Keratinocyte (primary cell): Measurements from ENCODE around the gene COMT. TPM values are rescaled to one million over a fixed set of nuclear protein-coding genes. Genes with fewer than 3 reads are reported as not detected.

Experiments
- DNase-seq: peaks from one replicate; pipeline ENCODE4 v3.0.0-alpha.2; 2011; ENCODE audit warnings: low read depth, missing footprints, low spot score
- FAIRE-seq: peaks from 2 replicates; lab custom pipeline; 2011; peaks lifted over from hg19 to GRCh38; lab: Jason Lieb, UNC
- H2AFZ ChIP-seq: 2 replicates; pipeline ENCODE4 v1.6.0; 2012; ENCODE audit warnings: low read length, control low read depth, inconsistent platforms; ENCODE audit not compliant: control insufficient read depth
- H3K27ac ChIP-seq: 2 replicates; pipeline ENCODE4 v1.5.1; 2011; ENCODE audit warnings: low read length; ENCODE audit not compliant: control insufficient read depth, insufficient read depth
- H3K27me3 ChIP-seq: 3 replicates; pipeline ENCODE4 v1.6.0; 2011; ENCODE audit warnings: low read length; ENCODE audit not compliant: control insufficient read depth, insufficient read depth; ENCODE audit errors: extremely low read depth
- H3K36me3 ChIP-seq, 2 experiments: 2 replicates in 1 of 2; 3 replicates in 1 of 2; pipeline ENCODE4 v1.5.1; 2011; ENCODE audit warnings: low read length in 2 of 2, mild to moderate bottlenecking in 1 of 2; ENCODE audit not compliant: control insufficient read depth in 2 of 2, insufficient read depth in 2 of 2; ENCODE audit errors: extremely low read depth in 1 of 2
- H3K4me1 ChIP-seq: 3 replicates; pipeline ENCODE4 v1.5.1; 2011; ENCODE audit warnings: low read length; ENCODE audit not compliant: control insufficient read depth, insufficient read depth; ENCODE audit errors: extremely low read depth
- H3K4me2 ChIP-seq: 3 replicates; pipeline ENCODE4 v1.6.0; 2011; ENCODE audit warnings: low read depth, low read length; ENCODE audit not compliant: control insufficient read depth, insufficient read depth; ENCODE audit errors: extremely low read depth
- H3K4me3 ChIP-seq, 3 experiments: fragments of 200-600 bp in 1 of 3; sonication (generic) in 1 of 3; 2 replicates in 2 of 3; 3 replicates in 1 of 3; pipeline ENCODE4 v1.5.1; 2011 to 2016; ENCODE audit warnings: low read length in 3 of 3, mild to moderate bottlenecking in 3 of 3, control low read depth in 2 of 3, inconsistent platforms in 1 of 3, low read depth in 1 of 3, mixed read lengths in 1 of 3, mixed run types in 1 of 3, moderate library complexity in 1 of 3; ENCODE audit not compliant: control insufficient read depth in 2 of 3, insufficient read depth in 2 of 3; ENCODE audit errors: extremely low read depth in 1 of 3
- H3K79me2 ChIP-seq: 2 replicates; pipeline ENCODE4 v1.6.0; 2012; ENCODE audit warnings: low read length; ENCODE audit not compliant: control insufficient read depth, insufficient read depth
- H3K9ac ChIP-seq: 3 replicates; pipeline ENCODE4 v1.6.0; 2011; ENCODE audit warnings: low read length; ENCODE audit not compliant: control insufficient read depth, insufficient read depth; ENCODE audit errors: extremely low read depth
- H3K9me1 ChIP-seq: 3 replicates; pipeline ENCODE4 v1.6.0; 2011; ENCODE audit warnings: low read length; ENCODE audit not compliant: control insufficient read depth, insufficient read depth; ENCODE audit errors: extremely low read depth
- H3K9me3 ChIP-seq: 2 replicates; pipeline ENCODE4 v1.5.1; 2012; ENCODE audit warnings: low read depth, low read length; ENCODE audit not compliant: control insufficient read depth
- H4K20me1 ChIP-seq: 3 replicates; pipeline ENCODE4 v1.6.0; 2011; ENCODE audit warnings: low read length; ENCODE audit not compliant: control insufficient read depth, insufficient read depth; ENCODE audit errors: extremely low read depth
- EZH2 ChIP-seq: IDR thresholded peaks from one replicate; pipeline ENCODE4 v1.6.1; 2012; ENCODE audit warnings: inconsistent platforms, mild to moderate bottlenecking, low read length, moderate library complexity
- dilution Hi-C: fragments of 300-500 bp; cut with MboI; formaldehyde crosslinking; loops from one replicate; pipeline ENCODE4 v1.7.0; 2020; ENCODE audit warnings: low sequenced_read_pairs; ENCODE audit not compliant: extremely low pct_ligation_motif_present
- polyA plus RNA-seq, 5 experiments: library from polyadenylated mRNA; depleted of rRNA in 3 of 5; stranded (reverse) in 3 of 5; stranded (forward) in 1 of 5; unstranded in 1 of 5; fragments of >200 nt; gene quantifications; 1 replicate in 1 of 5; 2 replicates in 3 of 5; 3 replicates in 1 of 5; pipeline versions ENCODE4 v1.2.1 to v1.2.3, GENCODE V29; 2011 to 2012; ENCODE audit warnings: missing spikeins in 2 of 5, low read depth in 1 of 5, low replicate concordance in 1 of 5
- TF ChIP-seq, protein P1 (sequence below), 3 experiments: IDR thresholded peaks in 1 of 3; conservative IDR thresholded peaks in 1 of 3; optimal IDR thresholded peaks in 1 of 3; 2 replicates in 2 of 3; 3 replicates in 1 of 3; pipeline versions ENCODE3 to v1.5.1; 2011; ENCODE audit warnings: low read length in 3 of 3, mild to moderate bottlenecking in 3 of 3, moderate library complexity in 2 of 3, control low read depth in 1 of 3, inconsistent platforms in 1 of 3; ENCODE audit not compliant: insufficient read depth in 2 of 3; ENCODE audit errors: extremely low read depth in 1 of 3

COMT gene
- polyA plus RNA-seq, 1 donor (not counting 4 experiments of a cell fraction or from before 2014, with no cell fraction given), result 139 TPM

DNA sequence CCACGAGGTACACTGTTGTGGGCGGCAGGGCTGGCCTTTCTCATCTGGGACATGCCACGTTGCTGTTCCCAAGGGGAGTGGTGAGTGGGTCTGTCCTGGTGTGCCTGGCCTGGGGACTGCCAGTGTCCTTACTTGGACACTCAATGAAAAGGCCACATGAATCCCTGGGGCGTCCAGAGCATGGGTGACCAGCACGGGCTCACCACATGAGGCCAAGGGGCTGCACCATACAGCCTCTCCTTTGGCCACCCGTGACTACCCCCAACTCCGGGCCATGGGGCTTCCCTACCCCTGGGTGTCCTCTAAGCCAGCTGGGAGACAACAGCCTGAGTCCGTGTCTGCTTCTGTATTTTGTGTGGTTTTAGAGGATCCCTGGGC is 20.3 kb downstream of the COMT start:
- Histone ChIP-seq H3K4me2 (no peak overlapping the region), H2AFZ (no peak overlapping the region), H3K79me2 (peaks cover 11% of the 10 kb centered on the region), H4K20me1 (peaks cover 4% of the 10 kb centered on the region), H3K27me3 (no peaks in the 10 kb centered on the region), H3K4me1 (peaks cover 37% of the 10 kb centered on the region), H3K9me3 (no peaks in the 10 kb centered on the region), H3K27ac (no peak overlapping the region), H3K9ac (no peak overlapping the region), H3K36me3 (peaks cover 8 to 20% of the 10 kb centered on the region in 2 experiments), H3K4me3 (no peak overlapping the region), H3K9me1 (no peaks in the 10 kb centered on the region)
- no peak for DNase-seq
- no peak for FAIRE-seq
- dilution Hi-C loops, result no loop called here
- TF ChIP-seq, protein P1, sequence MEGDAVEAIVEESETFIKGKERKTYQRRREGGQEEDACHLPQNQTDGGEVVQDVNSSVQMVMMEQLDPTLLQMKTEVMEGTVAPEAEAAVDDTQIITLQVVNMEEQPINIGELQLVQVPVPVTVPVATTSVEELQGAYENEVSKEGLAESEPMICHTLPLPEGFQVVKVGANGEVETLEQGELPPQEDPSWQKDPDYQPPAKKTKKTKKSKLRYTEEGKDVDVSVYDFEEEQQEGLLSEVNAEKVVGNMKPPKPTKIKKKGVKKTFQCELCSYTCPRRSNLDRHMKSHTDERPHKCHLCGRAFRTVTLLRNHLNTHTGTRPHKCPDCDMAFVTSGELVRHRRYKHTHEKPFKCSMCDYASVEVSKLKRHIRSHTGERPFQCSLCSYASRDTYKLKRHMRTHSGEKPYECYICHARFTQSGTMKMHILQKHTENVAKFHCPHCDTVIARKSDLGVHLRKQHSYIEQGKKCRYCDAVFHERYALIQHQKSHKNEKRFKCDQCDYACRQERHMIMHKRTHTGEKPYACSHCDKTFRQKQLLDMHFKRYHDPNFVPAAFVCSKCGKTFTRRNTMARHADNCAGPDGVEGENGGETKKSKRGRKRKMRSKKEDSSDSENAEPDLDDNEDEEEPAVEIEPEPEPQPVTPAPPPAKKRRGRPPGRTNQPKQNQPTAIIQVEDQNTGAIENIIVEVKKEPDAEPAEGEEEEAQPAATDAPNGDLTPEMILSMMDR (optimal IDR thresholded peaks at IDR 0.05 in 1 of 3, IDR thresholded peaks at IDR 0.05 in 1 of 3, conservative IDR thresholded peaks at IDR 0.05 in 1 of 3; ENCODE audit: extremely low read depth in 1 of 3, insufficient read depth in 2 of 3, low read length in 3 of 3), result no peak
- no peak for TF ChIP-seq EZH2

DNA sequence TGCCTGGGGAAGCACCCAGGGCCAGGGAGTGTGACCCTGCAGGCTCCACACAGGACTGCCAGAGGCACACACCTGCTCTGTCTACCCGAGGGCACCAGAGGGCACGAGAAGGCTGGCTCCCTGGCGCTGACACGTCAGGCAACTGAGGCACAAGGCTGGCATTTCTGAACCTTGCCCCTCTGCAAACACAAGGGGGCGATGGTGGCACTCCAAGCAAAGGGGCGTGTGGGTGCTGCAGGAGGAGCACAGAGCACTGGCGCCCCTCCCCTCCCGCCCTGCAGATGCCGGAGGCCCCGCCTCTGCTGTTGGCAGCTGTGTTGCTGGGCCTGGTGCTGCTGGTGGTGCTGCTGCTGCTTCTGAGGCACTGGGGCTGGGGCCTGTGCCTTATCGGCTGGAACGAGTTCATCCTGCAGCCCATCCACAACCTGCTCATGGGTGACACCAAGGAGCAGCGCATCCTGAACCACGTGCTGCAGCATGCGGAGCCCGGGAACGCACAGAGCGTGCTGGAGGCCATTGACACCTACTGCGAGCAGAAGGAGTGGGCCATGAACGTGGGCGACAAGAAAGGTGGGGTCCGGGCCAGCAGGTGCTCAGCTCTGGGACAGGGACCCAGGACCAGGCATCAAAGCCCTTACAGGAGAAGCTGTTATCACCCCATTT is 20.8 kb downstream of the COMT start:
- DNase-seq (peak; percentile 74), FAIRE-seq (no peak)
- Histone ChIP-seq H4K20me1 (peaks cover under 1% of the 10 kb centered on the region), H3K4me1 (peaks cover 37% of the 10 kb centered on the region), H3K27ac (peak overlapping the region; percentile 57), H3K4me2 (peak overlapping the region; percentile 70), H2AFZ (no peak overlapping the region), H3K9me3 (no peaks in the 10 kb centered on the region), H3K27me3 (no peaks in the 10 kb centered on the region), H3K9ac (peak overlapping the region; percentile 33), H3K9me1 (no peaks in the 10 kb centered on the region), H3K79me2 (peaks cover 11% of the 10 kb centered on the region), H3K4me3 (peak overlapping the region; percentile 3 to 31 (median 14)), H3K36me3 (peaks cover 10 to 24% of the 10 kb centered on the region in 2 experiments)
- TF ChIP-seq EZH2, result no peak
- TF ChIP-seq, protein P1 (optimal IDR thresholded peaks at IDR 0.05 in 1 of 3, IDR thresholded peaks at IDR 0.05 in 1 of 3, conservative IDR thresholded peaks at IDR 0.05 in 1 of 3; ENCODE audit: extremely low read depth in 1 of 3, insufficient read depth in 2 of 3, low read length in 3 of 3), result peak; percentile 68 to 91 (median 89)
- dilution Hi-C loops, result no loop called here
